Endothelial cell (in vitro differentiated cells): ENCODE results near the gene FXYD5. TPM values are rescaled to one million over a fixed set of nuclear protein-coding genes. Genes with fewer than 3 reads are reported as not detected.

ENCODE experiments used
- DNase-seq: peaks from one replicate; pipeline ENCODE4 v3.0.0; 2021; ENCODE audit warnings: low spot score
- H3K27ac Mint-ChIP-seq: one replicate; pipeline ENCODE4 v1.8.0; 2021; ENCODE audit warnings: mixed read lengths, inconsistent platforms; ENCODE audit not compliant: unreplicated experiment
- H3K27me3 Mint-ChIP-seq: one replicate; pipeline ENCODE4 v1.8.0; 2021; ENCODE audit warnings: mild to moderate bottlenecking, moderate library complexity, mixed read lengths, inconsistent platforms; ENCODE audit not compliant: unreplicated experiment
- H3K36me3 Mint-ChIP-seq: one replicate; pipeline ENCODE4 v1.8.0; 2021; ENCODE audit warnings: mild to moderate bottlenecking, low read depth, mixed read lengths, inconsistent platforms; ENCODE audit not compliant: unreplicated experiment
- H3K4me1 Mint-ChIP-seq: one replicate; pipeline ENCODE4 v1.8.0; 2021; ENCODE audit warnings: mild to moderate bottlenecking, mixed read lengths, inconsistent platforms; ENCODE audit not compliant: unreplicated experiment
- H3K4me3 Mint-ChIP-seq: one replicate; pipeline ENCODE4 v1.8.0; 2021; ENCODE audit warnings: mild to moderate bottlenecking, mixed read lengths, inconsistent platforms; ENCODE audit not compliant: unreplicated experiment
- H3K9me3 Mint-ChIP-seq: one replicate; pipeline ENCODE4 v1.8.0; 2021; ENCODE audit warnings: mixed read lengths, inconsistent platforms; ENCODE audit not compliant: unreplicated experiment
- total RNA-seq: library from RNA; stranded (reverse); fragmentation: NEBNext Ultra II Directional; extraction: Animal tissue kit (Norgen Biotek cat#: 25700); gene quantifications from one replicate; pipeline ENCODE4 v1.2.1, GENCODE V29; 2021; ENCODE audit not compliant: unreplicated experiment
- TF ChIP-seq, protein P1 (sequence below): fragments of 200-600 bp; sonication (generic); IDR thresholded peaks from one replicate; pipeline ENCODE4 v1.5.0; 2021; ENCODE audit warnings: antibody characterized with exemption; ENCODE audit not compliant: unreplicated experiment

FXYD5 gene
- total RNA-seq, 1 donor from 2014 or later = 78.7 TPM

DNA sequence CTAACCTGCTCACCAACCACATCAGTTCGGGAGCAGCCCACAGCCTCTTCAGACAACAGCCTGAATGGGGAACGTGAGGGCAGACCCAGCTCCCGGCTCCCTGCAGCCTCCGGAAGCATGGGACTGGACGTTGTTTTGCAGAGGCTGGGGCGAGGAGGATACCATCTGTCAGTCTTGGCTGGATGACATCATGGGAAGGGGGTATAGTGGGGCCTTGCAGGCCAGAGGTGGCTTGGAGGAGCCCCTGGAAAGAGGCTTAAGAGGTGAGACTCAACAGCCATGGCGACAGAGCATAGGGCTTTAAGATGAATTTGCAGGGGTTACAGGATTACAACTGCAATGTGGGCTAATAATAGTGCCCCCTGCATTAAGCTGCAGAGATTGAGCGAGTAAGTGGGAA lies 37.4 kb upstream of the FXYD5 start:
- no peaks in the 10 kb centered on the region for H3K36me3 Mint-ChIP-seq
- peaks cover 3% of the 10 kb centered on the region for H3K4me1 Mint-ChIP-seq
- H3K27ac Mint-ChIP-seq = no peak overlapping the region
- DNase-seq = no peak
- no peak overlapping the region for H3K4me3 Mint-ChIP-seq
- TF ChIP-seq, protein P1, sequence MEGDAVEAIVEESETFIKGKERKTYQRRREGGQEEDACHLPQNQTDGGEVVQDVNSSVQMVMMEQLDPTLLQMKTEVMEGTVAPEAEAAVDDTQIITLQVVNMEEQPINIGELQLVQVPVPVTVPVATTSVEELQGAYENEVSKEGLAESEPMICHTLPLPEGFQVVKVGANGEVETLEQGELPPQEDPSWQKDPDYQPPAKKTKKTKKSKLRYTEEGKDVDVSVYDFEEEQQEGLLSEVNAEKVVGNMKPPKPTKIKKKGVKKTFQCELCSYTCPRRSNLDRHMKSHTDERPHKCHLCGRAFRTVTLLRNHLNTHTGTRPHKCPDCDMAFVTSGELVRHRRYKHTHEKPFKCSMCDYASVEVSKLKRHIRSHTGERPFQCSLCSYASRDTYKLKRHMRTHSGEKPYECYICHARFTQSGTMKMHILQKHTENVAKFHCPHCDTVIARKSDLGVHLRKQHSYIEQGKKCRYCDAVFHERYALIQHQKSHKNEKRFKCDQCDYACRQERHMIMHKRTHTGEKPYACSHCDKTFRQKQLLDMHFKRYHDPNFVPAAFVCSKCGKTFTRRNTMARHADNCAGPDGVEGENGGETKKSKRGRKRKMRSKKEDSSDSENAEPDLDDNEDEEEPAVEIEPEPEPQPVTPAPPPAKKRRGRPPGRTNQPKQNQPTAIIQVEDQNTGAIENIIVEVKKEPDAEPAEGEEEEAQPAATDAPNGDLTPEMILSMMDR = no peak
- H3K27me3 Mint-ChIP-seq = peaks cover 7% of the 10 kb centered on the region
- no peaks in the 10 kb centered on the region for H3K9me3 Mint-ChIP-seq

DNA sequence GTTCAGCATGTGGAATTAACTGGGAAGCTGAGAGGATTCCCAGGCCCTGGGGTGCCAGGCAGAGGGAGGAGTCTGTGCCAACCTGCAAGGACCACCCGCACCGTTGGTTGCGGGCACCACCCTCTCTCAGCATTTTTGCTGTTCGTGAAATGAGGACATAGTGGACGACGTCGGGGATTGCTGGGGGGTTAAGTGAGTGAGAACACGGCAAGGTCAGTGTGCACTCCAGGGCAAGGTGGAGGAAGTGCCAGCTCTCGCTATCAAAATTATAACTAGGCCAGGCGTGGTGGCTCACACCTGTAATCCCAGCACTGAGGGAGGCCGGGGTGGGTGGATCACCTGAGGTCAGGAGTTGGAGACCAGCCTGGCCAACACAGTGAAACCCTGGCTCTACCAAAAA lies 36.7 kb upstream of the FXYD5 start:
- Mint-ChIP-seq H3K9me3 (no peaks in the 10 kb centered on the region), H3K4me3 (no peak overlapping the region), H3K27me3 (peaks cover 7% of the 10 kb centered on the region), H3K27ac (no peak overlapping the region), H3K36me3 (no peaks in the 10 kb centered on the region), H3K4me1 (peaks cover 3% of the 10 kb centered on the region)
- TF ChIP-seq, protein P1 = no peak
- no peak for DNase-seq

DNA sequence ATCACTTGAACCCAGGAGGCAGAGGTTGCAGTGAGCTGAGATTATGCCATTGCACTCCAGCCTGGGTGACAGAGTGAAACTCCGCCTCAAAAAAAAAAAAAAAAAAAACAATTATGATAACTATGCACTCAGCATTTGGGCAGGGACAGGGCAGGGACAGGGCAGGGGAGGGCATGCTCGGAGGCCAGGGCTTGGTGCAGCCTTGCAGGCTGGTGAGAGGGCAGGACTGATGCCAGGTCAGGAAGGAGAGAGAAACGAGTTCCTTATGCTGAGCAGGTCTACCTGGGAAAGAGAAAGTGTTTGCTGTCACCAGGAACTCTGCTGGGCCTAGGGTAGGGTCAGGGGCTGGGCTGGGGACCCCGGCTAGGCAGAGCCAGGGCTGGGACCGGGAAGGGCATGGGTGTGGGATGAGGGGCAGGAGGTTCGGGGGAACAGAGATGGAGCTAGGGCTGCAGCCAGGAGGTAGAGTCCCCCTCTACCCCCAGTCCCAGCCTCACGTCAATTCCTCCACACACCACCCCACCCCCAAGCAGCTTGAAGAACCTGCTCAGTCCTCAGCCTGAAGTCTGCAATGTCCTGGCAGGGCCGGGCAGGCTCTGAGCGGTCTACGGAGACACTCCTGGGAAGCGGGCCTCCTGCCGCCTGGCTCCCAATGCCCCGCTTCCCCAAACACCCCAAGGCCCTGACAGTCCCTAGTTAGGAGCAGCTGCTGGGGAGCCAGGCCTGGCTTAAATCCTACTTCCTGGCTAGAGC lies 36.1 kb upstream of the FXYD5 start:
- Mint-ChIP-seq H3K4me1 (peaks cover 3% of the 10 kb centered on the region), H3K4me3 (no peak overlapping the region)
- TF ChIP-seq, protein P1 = no peak

DNA sequence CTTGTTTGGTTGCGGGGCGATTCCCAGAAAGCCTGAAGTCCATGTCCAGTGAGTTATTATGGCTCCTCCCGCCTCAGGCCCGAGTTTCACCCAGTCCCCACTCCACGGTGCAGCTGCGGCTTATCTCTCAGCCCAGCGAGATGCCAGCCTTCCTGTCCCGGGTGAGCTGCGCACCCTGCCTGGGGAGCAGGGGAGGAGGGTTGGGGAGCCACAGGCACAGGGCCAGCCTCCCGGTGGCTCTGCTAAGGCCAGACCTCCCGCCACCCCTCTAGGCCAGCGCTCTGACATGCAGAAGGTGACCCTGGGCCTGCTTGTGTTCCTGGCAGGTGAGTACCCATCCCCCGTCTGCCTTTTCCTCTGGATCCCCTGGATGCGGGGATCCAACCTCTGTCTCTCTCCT lies 35.4 kb upstream of the FXYD5 start:
- Mint-ChIP-seq H3K4me3 (no peak overlapping the region), H3K27me3 (peaks cover 8% of the 10 kb centered on the region), H3K36me3 (no peaks in the 10 kb centered on the region), H3K27ac (no peak overlapping the region), H3K4me1 (peaks cover 7% of the 10 kb centered on the region), H3K9me3 (no peaks in the 10 kb centered on the region)
- TF ChIP-seq, protein P1 = no peak
- no peak for DNase-seq

More for the DNA sequence above, 36.1 kb upstream of the FXYD5 start:
- no peaks in the 10 kb centered on the region for H3K36me3 Mint-ChIP-seq
- DNase-seq = no peak
- H3K27me3 Mint-ChIP-seq = peaks cover 7% of the 10 kb centered on the region
- no peak overlapping the region for H3K27ac Mint-ChIP-seq
- H3K9me3 Mint-ChIP-seq = no peaks in the 10 kb centered on the region

DNA sequence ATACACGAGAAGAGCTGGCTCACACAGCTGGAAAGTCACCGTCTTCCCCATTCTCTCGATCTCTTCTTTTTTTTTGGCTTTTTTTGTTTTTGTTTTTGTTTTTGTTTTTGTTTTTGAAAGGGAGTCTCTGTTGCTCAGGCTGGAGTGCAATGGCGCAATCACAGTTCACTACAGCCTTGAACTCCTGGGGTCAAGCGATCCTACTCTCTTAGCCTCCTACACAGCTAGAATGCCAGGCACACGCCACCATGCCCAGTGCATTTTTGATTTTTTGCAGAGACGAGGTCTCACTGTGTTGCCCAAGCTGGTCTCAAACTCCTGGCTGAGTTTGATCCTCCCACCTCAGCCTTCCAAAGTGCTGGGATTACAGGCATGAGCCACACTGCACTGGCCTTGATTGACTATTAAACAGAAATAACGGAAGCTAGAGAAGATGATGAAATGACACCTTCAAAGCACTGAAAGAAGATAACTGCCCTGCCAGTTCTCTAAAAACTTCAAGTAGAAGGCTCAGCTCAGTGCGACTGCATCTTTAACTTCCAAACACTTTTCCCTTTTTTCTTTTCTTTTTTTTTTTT lies 34.9 kb upstream of the FXYD5 start:
- no peak for DNase-seq
- Mint-ChIP-seq H3K4me1 (peaks cover 9% of the 10 kb centered on the region), H3K36me3 (no peaks in the 10 kb centered on the region), H3K27ac (no peak overlapping the region), H3K9me3 (no peaks in the 10 kb centered on the region), H3K4me3 (no peak overlapping the region), H3K27me3 (peaks cover 8% of the 10 kb centered on the region)
- TF ChIP-seq, protein P1 = no peak
